GM19035 (cell line): ENCODE results near the gene OR4D1.

Source experiments
- ATAC-seq: cut with Tn5 transposase; IDR thresholded peaks from one replicate; pipeline ENCODE4 v1.9.1; 2021; ENCODE audit not compliant: unreplicated experiment

Gene OR4D1

GRCh38 chr17:58153046-58153445, 4.9 kb downstream of the OR4D1 start:
- ATAC-seq, result no peak

GRCh38 chr17:58153671-58154070, 5.5 kb downstream of the OR4D1 start:
- no peak for ATAC-seq

- no peak for ATAC-seq
Measured at GRCh38 chr17:58156839-58157803, 8.9 kb downstream of the OR4D1 start.

GRCh38 chr17:58158181-58158580, 10.0 kb downstream of the OR4D1 start:
- no peak for ATAC-seq

GRCh38 chr17:58161566-58161965, 13.4 kb downstream of the OR4D1 start:
- no peak for ATAC-seq

GRCh38 chr17:58165981-58166380, 17.8 kb downstream of the OR4D1 start:
- ATAC-seq, result no peak

GRCh38 chr17:58166682-58167081, 18.5 kb downstream of the OR4D1 start, which contains the start of gene OR4D2:
OR4D2 (plus strand) TSS chr17:58166982; CDS start chr17:58169656, 2,674 bp downstream.
- no peak for ATAC-seq

GRCh38 chr17:58170622-58171021, 22.4 kb downstream of the OR4D1 start:
- no peak for ATAC-seq

- no peak for ATAC-seq
Measured at GRCh38 chr17:58172369-58173071, 24.3 kb downstream of the OR4D1 start.

- no peak for ATAC-seq
Measured at GRCh38 chr17:58174871-58175270, 26.7 kb downstream of the OR4D1 start.

- ATAC-seq, result no peak
Measured at GRCh38 chr17:58176200-58176599, 28.0 kb downstream of the OR4D1 start.

GRCh38 chr17:58181796-58182195, 33.6 kb downstream of the OR4D1 start:
- no peak for ATAC-seq

- ATAC-seq, result no peak
Measured at GRCh38 chr17:58183514-58183913, 35.3 kb downstream of the OR4D1 start.

GRCh38 chr17:58184308-58184985, 36.3 kb downstream of the OR4D1 start:
- no peak for ATAC-seq

- no peak for ATAC-seq
Measured at GRCh38 chr17:58184986-58185761, 37.0 kb downstream of the OR4D1 start.

- ATAC-seq, result no peak
Measured at GRCh38 chr17:58186591-58186990, 38.4 kb downstream of the OR4D1 start.

- ATAC-seq, result no peak
Measured at GRCh38 chr17:58187063-58187462, 38.9 kb downstream of the OR4D1 start.

- ATAC-seq, result no peak
Measured at GRCh38 chr17:58187675-58188074, 39.5 kb downstream of the OR4D1 start.

GRCh38 chr17:58189436-58190146, 41.4 kb downstream of the OR4D1 start:
- ATAC-seq, result no peak
